Measurements from ENCODE around the gene ERC2.
"Not testable (repeated sequence)": the region's sequence is repeated elsewhere in the genome, so short reads cannot be mapped to it uniquely, and the experiment has no call there.

Gene ERC2

GRCh38 chr3:55858727-55859126 lies 609.5 kb downstream of the ERC2 start:
- in situ Hi-C loops (cut with MboI; ENCODE audit: low sequenced_read_pairs) = no loop called here

GRCh38 chr3:55858302-55858701 lies 610.0 kb downstream of the ERC2 start:
- in situ Hi-C loops (cut with MboI; ENCODE audit: low sequenced_read_pairs) = no loop called here

- in situ Hi-C loops (cut with MboI; ENCODE audit: low sequenced_read_pairs) = no loop called here
Measured at GRCh38 chr3:55857633-55858032, 610.6 kb downstream of the ERC2 start.

GRCh38 chr3:55855311-55855710 lies 613.0 kb downstream of the ERC2 start:
- in situ Hi-C loops (cut with MboI; ENCODE audit: low sequenced_read_pairs) = no loop called here

GRCh38 chr3:55854494-55854893 lies 613.8 kb downstream of the ERC2 start:
- in situ Hi-C loops (cut with MboI; ENCODE audit: low sequenced_read_pairs) = no loop called here

GRCh38 chr3:55852326-55852725 lies 615.9 kb downstream of the ERC2 start:
- in situ Hi-C loops (cut with MboI; ENCODE audit: low sequenced_read_pairs) = no loop called here

- in situ Hi-C loops (cut with MboI; ENCODE audit: low sequenced_read_pairs) = no loop called here
Measured at GRCh38 chr3:55842204-55842603, 626.1 kb downstream of the ERC2 start.

GRCh38 chr3:55831876-55832275 lies 636.4 kb downstream of the ERC2 start:
- in situ Hi-C loops (cut with MboI; ENCODE audit: low sequenced_read_pairs) = not testable (repeated sequence)

- in situ Hi-C loops (cut with MboI; ENCODE audit: low sequenced_read_pairs) = no loop called here
Measured at GRCh38 chr3:55828712-55829111, 639.6 kb downstream of the ERC2 start.

GRCh38 chr3:55827786-55828185 lies 640.5 kb downstream of the ERC2 start:
- in situ Hi-C loops (cut with MboI; ENCODE audit: low sequenced_read_pairs) = no loop called here

- in situ Hi-C loops (cut with MboI; ENCODE audit: low sequenced_read_pairs) = no loop called here
Measured at GRCh38 chr3:55826731-55827496, 641.4 kb downstream of the ERC2 start.

GRCh38 chr3:55826097-55826496 lies 642.2 kb downstream of the ERC2 start:
- in situ Hi-C loops (cut with MboI; ENCODE audit: low sequenced_read_pairs) = no loop called here

- in situ Hi-C loops (cut with MboI; ENCODE audit: low sequenced_read_pairs) = no loop called here
Measured at GRCh38 chr3:55824406-55824805, 643.9 kb downstream of the ERC2 start.

- in situ Hi-C loops (cut with MboI; ENCODE audit: low sequenced_read_pairs) = no loop called here
Measured at GRCh38 chr3:55823829-55824228, 644.4 kb downstream of the ERC2 start.

GRCh38 chr3:55823001-55823400 lies 645.3 kb downstream of the ERC2 start:
- in situ Hi-C loops (cut with MboI; ENCODE audit: low sequenced_read_pairs) = no loop called here

- in situ Hi-C loops (cut with MboI; ENCODE audit: low sequenced_read_pairs) = no loop called here
Measured at GRCh38 chr3:55819005-55819404, 649.3 kb downstream of the ERC2 start.

- in situ Hi-C loops (cut with MboI; ENCODE audit: low sequenced_read_pairs) = no loop called here
Measured at GRCh38 chr3:55818485-55818884, 649.8 kb downstream of the ERC2 start.

GRCh38 chr3:55816794-55817576 lies 651.3 kb downstream of the ERC2 start:
- in situ Hi-C loops (cut with MboI; ENCODE audit: low sequenced_read_pairs) = no loop called here

GRCh38 chr3:55815262-55815661 lies 653.0 kb downstream of the ERC2 start:
- in situ Hi-C loops (cut with MboI; ENCODE audit: low sequenced_read_pairs) = no loop called here

GRCh38 chr3:55813268-55814097 lies 654.8 kb downstream of the ERC2 start:
- in situ Hi-C loops (cut with MboI; ENCODE audit: low sequenced_read_pairs) = no loop called here

GRCh38 chr3:55812394-55813013 lies 655.8 kb downstream of the ERC2 start:
- in situ Hi-C loops (cut with MboI; ENCODE audit: low sequenced_read_pairs) = no loop called here
